A204.1 (cell line): ENCODE data around the gene RIMS1.

Experiments
- FAIRE-seq: peaks from 2 replicates; lab custom pipeline; 2012; peaks lifted over from hg19 to GRCh38; lab: Jason Lieb, UNC

RIMS1 gene

GRCh38 chr6:71886184-71887005, at the start of gene RIMS1:
Gene RIMS1 (plus strand): TSS chr6:71886550. CDS start chr6:71887024, 474 bp downstream.
- FAIRE-seq, result no peak

GRCh38 chr6:71851214-71851613, 35.1 kb upstream of the RIMS1 start:
- no peak for FAIRE-seq

GRCh38 chr6:71852948-71853347, 33.4 kb upstream of the RIMS1 start:
- no peak for FAIRE-seq

GRCh38 chr6:71855406-71855805, 30.9 kb upstream of the RIMS1 start:
- FAIRE-seq, result no peak

- FAIRE-seq, result no peak
These were observed 7.3 kb upstream of the RIMS1 start for GRCh38 chr6:71879016-71879415.

DNA sequence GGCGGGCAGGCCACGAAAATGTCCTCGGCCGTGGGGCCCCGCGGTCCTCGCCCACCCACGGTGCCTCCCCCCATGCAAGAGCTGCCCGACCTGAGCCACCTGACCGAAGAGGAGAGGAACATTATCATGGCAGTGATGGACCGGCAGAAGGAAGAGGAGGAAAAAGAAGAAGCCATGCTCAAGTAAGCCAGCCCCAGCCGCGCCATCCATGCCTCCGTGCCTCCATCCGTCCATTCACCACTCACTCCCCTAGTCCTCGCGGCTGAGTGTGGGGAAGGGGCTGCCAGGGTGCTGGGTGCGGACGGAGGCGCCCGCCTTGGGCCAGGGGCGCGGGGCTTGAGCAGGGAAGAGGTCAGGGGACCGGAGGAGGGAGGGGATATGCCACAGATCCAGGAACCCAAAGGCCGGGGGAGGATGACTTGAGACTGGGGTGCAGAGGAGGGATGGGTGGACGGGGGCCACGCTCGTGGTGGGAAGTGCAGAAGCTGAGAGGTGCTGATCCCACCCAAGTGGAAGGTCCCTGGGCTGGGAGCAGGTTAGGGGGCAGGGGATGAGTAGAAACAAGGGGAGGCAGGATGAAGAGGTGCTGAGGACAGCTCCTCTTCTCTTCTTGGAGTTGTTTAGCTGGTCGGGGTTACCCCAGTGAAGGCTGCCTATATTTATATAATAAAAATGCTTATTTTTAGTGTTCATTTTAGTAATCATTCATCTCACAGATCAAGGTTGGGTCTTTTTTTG, 825 bp downstream of the RIMS1 start:
- FAIRE-seq, result no peak

- no peak for FAIRE-seq
These were observed 1.4 kb downstream of the RIMS1 start for GRCh38 chr6:71887744-71888230.

- no peak for FAIRE-seq
These were observed 2.5 kb downstream of the RIMS1 start for GRCh38 chr6:71888756-71889340.

DNA sequence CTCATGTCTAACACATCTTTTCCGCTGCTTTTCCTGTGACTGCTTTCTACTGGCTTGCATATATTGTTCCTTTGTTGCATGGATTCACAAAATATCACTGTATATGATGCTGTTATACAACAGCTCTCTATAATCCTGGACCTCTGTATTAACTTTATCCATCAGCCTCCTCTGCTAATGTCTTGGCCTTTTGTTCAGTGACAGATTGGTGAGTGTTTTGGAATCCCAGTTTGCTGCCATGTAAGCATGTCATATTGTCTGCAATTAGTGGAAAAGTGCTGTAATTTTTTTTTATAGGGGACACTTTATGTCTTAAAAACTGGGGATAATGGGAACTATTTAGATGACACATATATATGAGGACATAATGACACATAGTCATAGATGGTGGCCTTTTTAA, 3.0 kb downstream of the RIMS1 start:
- no peak for FAIRE-seq

DNA sequence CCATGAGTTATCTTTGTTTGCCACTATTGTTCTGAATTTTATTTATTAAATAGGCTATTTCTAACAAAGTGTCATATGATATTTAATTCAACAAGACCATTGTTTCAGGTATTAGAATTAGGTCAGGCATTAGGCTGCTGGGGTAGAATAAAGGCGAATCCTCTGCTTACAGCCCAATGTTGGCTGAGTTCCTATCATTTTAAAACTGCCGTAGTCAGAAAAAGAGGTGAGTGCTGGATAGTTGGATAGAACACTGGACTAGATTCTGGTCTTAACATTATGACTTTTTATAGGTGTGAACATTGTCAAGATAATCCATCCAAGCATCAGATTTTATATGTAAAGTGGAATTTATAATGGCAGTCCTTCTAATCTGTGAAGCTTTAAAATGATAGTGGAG, 6.3 kb downstream of the RIMS1 start:
- no peak for FAIRE-seq

GRCh38 chr6:71900642-71901041, 14.3 kb downstream of the RIMS1 start:
- FAIRE-seq, result no peak

GRCh38 chr6:71902261-71902660, 15.9 kb downstream of the RIMS1 start:
- FAIRE-seq, result no peak

DNA sequence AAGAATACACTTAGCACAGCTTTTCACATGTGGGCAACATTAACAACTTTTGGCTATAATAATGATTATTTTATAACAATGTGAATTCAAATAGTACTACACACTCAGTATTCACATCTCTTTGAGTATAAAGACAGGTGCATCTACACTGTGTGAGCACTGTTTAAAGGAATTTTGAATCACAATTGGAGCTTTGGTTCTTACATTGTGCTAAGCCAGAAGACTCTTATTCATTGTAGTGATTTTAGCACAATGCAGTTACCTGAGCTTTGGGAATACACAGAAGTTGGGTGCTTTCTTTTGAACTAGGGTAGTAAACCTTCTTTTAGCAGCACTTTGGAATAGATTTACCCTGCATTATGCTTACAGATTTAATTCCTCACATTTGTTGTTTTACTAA, 20.5 kb downstream of the RIMS1 start:
- no peak for FAIRE-seq

DNA sequence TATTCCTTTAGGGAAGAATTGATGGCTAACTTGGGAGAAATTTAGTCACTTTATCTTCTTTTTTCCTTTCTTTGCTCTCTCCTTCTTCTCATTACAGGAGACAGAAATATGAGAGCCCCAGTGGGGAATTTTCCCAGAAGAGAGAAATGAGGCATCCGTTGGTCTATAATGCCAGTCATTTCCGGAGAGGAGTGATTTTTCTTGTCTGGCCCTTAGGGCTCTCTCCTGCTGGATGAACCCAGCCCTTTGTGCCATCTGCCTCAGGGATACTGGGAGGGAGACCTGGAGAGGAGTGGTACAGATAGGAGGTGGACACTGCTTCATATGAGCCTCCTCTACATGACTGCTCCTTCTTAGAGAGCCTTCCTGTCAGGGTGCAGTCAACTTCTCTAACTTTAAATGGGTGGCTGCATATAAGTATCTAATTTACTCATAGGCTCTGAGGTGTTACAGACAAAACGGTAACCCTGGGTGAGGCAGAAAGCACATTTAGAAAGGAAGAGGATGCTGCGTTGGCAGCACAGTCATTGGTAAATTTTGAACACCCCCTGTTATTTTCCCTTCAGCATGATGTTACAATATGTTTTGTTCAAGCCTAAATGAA, 21.9 kb downstream of the RIMS1 start:
- no peak for FAIRE-seq

DNA sequence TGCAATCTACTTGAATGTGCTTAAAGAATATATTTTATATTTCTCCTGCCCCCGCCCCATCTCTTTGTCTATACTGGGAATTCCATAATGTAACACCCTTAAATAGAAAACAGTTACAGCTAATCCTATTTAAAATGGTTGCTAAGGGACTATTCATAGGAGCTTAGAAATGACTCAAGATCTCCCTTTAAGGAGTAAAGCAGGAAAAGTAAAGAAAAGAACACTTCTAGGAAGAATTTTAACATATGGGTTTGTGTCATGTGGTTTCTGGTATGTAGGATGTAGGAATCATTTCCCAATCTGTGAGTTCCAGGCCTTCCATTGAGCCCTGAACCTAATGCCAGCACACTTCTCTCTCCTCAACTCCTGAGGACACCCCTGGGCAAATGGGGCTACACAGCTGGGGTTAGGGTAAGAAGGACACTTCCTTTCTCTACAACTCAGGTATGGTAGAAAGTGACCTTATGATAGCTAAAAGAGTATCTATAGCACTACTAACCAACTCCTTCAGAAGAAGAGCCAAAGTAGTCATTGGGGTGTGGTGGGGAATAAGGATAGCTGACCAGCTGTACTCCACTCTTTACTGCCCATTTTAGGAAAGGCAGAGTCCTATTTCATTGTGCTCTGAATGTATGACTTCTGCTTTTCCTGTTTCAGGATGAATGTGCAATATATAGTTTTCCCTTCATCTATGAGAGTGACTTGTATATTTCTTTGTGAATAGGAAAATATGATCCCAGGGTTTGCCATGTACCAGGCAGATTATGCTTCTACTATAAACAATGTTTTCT, 27.3 kb downstream of the RIMS1 start:
- FAIRE-seq, result no peak

DNA sequence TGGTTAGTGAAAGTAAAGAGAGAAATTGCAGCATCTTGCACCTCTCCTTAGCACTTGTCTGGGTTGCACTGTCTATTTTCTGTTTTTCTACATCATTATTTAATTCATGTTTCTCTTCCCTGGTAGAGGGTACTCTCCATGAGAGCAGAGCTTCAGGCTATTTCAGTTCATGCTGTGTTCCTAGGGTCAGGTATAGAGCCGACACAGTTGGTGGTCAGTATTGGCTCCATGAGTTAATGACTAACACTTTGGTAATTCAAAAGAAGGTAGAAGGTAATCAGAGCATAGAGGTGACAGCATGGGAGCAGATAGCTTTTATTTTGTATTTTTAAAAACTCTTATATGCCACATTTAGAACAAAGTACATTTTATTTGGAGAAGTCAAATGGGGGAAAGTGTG, 42.7 kb downstream of the RIMS1 start:
- FAIRE-seq, result no peak

- no peak for FAIRE-seq
These were observed 47.5 kb downstream of the RIMS1 start for GRCh38 chr6:71933881-71934280.

DNA sequence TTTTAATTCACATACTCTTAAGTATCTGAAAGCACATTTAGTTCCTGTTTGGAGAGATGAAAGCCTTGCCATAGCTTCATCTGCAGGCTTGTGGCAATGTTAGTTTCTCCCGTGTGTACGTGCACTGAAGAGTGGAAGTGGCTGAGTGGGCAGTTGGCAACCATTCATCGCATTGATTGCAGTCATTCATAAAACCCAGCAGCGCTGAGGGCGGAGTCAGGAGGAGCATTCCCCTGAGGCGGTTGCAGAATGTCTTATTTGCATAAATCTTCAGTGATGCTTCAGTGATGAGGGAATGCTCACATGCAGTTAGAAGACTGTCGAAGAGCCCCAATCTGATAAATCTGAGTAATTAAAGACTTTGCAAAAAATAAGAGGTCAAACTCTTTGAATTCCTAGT, 79.1 kb downstream of the RIMS1 start:
- no peak for FAIRE-seq

DNA sequence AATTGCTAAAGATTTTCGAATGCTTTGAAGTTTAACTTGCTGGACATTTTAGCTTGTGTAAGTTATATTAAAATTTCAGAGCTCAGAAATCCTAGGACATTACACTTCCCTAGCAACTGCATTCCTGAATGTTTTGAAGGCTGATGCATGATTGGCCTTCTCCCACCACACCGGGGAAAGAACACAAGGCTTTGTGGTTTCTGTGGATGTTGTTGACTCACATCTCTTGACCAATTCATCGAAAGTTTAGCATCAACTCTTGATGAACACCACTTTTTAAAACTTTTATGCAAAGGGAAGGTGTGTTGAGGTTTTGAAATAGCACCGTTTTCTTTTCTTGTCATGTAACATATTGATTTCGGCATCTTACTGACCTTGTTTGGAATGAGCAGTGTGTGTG, 81.1 kb downstream of the RIMS1 start:
- FAIRE-seq, result no peak

- FAIRE-seq, result no peak
These were observed 91.5 kb downstream of the RIMS1 start for GRCh38 chr6:71977884-71978283.

DNA sequence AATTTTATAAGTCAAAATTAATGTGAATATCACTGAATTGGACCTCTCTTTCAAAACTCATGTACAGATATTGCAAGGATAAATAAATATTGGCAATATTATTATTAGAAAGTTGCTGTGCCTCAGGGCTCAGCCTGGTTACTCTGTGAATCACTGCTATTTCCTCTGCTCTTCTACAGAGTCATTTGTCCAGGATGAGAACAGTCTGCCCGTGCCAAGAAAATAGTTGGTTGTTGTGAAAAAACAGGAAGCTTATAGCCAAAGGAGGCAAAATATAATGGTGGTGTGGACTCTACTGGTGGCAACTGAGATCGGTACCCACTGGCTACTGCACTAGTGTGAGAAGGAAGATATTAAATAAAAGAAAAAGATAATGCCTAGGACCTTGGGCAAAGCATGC, 93.6 kb downstream of the RIMS1 start:
- no peak for FAIRE-seq

DNA sequence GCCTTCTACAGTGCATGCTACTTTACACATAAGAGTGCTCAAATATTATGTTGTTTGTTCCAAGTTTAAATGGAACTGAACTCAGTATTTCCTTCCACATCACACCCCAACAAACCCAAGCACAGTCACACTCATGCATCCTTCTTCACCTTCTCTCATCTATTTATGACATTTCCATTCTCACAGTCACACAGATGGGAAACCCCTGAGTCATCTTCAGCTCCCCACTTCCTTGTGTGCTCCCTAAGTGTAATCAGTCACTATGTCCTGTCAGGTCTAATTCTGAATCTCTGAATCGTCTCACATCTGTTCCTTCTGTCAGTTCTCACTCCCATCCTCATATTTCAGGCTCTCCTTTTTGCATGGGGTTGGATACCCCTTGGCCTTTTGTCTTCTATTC, 96.0 kb downstream of the RIMS1 start:
- no peak for FAIRE-seq
